AG04449 (cell line): ENCODE results near the gene ZNF121.
A peak's percentile ranks its signal among the peaks of the same experiment; 100 is the strongest.

Source experiments
- CTCF ChIA-PET: fragments of 350-600 bp; formaldehyde crosslinking; extraction: SDS; loops from one replicate; lab custom pipeline; 2021; ENCODE audit warnings: antibody characterized with exemption; lab: Yijun Ruan, JAX
- POLR2A ChIA-PET: fragments of 400-600, 350-600 bp; formaldehyde crosslinking; extraction: SDS; loops from one replicate; lab custom pipeline; 2020; ENCODE audit warnings: antibody characterized with exemption, inconsistent platforms; lab: Yijun Ruan, JAX
- DNase-seq: peaks from one replicate; pipeline ENCODE4 v3.0.0-alpha.2; 2010; ENCODE audit warnings: low read depth, low spot score
- H3K4me3 ChIP-seq: 2 replicates; pipeline ENCODE4 v1.5.1; 2011; ENCODE audit warnings: low read depth, mild to moderate bottlenecking, control low read depth, low read length
- CTCF ChIP-seq: IDR thresholded peaks from one replicate; pipeline ENCODE4 v1.5.1; 2011; ENCODE audit warnings: mild to moderate bottlenecking, moderate library complexity, low read length, control low read depth, inconsistent platforms; ENCODE audit not compliant: insufficient read depth; ENCODE audit errors: missing control alignments

The ZNF121 gene

GRCh38 chr19:9584073-9584833, at the start of gene ZNF121:
TSS of gene ZNF121 (minus strand) at chr19:9584504. CDS start at chr19:9568097, 16,407 bp downstream.
- peak within 1 kb of the TSS; percentile 94 for H3K4me3 ChIP-seq
- ChIA-PET POLR2A (no interaction called here), CTCF (interaction anchor here (1.1 to 4.7 kb wide), 4 partner anchors 10 to 378 kb away, joined by 3 to 39 read pairs (median 18); no protein-coding TSS in a partner anchor)
- no peak for TF ChIP-seq CTCF
- DNase-seq, result no peak

- no peak for DNase-seq
- ChIA-PET POLR2A (no interaction called here), CTCF (interaction anchor here (0.9 to 2.2 kb wide), 10 partner anchors 10 to 168 kb away, joined by 3 to 8 read pairs (median 4); no protein-coding TSS in a partner anchor)
- no peak overlapping the region for H3K4me3 ChIP-seq
- TF ChIP-seq CTCF, result no peak
These were observed 43.6 kb upstream of the ZNF121 start for GRCh38 chr19:9627856-9628255.

GRCh38 chr19:9622531-9622930, 38.2 kb upstream of the ZNF121 start:
- peak overlapping the region; percentile 16 for H3K4me3 ChIP-seq
- ChIA-PET CTCF (interaction anchor here (1.2 to 3.7 kb wide), 7 partner anchors 36 to 378 kb away, joined by 3 to 16 read pairs (median 4); partner anchors contain the start of gene PIN1), POLR2A (interaction anchor here (1.1 kb wide), 1 partner anchor 38 kb away, joined by 3 read pairs; no protein-coding TSS in a partner anchor)
- no peak for DNase-seq
- no peak for TF ChIP-seq CTCF

GRCh38 chr19:9621156-9622037, 37.1 kb upstream of the ZNF121 start, which contains the start of gene ZNF561:
TSS of gene ZNF561 (minus strand) at chr19:9621232. CDS start at chr19:9619456, 1,776 bp downstream.
- TF ChIP-seq CTCF, result no peak
- ChIA-PET POLR2A (interaction anchor here (0.6 to 1.1 kb wide), 2 partner anchors 39 to 108 kb away, joined by 3 read pairs; no protein-coding TSS in a partner anchor), CTCF (interaction anchor here (1.1 to 3.7 kb wide), 6 partner anchors 35 to 216 kb away, joined by 3 to 16 read pairs (median 4); partner anchors contain the start of gene PIN1)
- H3K4me3 ChIP-seq, result peak within 1 kb of the TSS; percentile 99
- DNase-seq, result peak; percentile 52

- TF ChIP-seq CTCF, result no peak
- ChIA-PET POLR2A (no interaction called here), CTCF (interaction anchor here (1.1 to 3.7 kb wide), 2 partner anchors 170 to 175 kb away, joined by 5 to 16 read pairs; no protein-coding TSS in a partner anchor)
- H3K4me3 ChIP-seq, result peak overlapping the region; percentile 99
- DNase-seq, result no peak
These were observed 36.5 kb upstream of the ZNF121 start for GRCh38 chr19:9620842-9621155.

GRCh38 chr19:9615844-9616243, 31.5 kb upstream of the ZNF121 start:
- DNase-seq, result no peak
- CTCF ChIA-PET, result interaction anchor here (0.8 to 1.4 kb wide), 2 partner anchors 13 to 175 kb away, joined by 3 to 4 read pairs; no protein-coding TSS in a partner anchor
- POLR2A ChIA-PET, result no interaction called here
- TF ChIP-seq CTCF, result no peak
- no peak overlapping the region for H3K4me3 ChIP-seq
